ENCODE data around the gene LOC101059915.

Gene LOC101059915

GRCh38 chrX:71625471-71625870 lies 41.9 kb upstream of the LOC101059915 start:
- TF ChIP-seq CTCF (IDR thresholded peaks at IDR 0.05), result no peak
- no peaks in the 10 kb centered on the region for H3K27me3 ChIP-seq
- H3K9me3 ChIP-seq, result no peaks in the 10 kb centered on the region
- intact Hi-C loops (cut with DNase I), result no loop called here
- no peak overlapping the region for H3K9ac ChIP-seq (ENCODE audit: low read depth in 2 of 2, low read length in 2 of 2)
- no peaks in the 10 kb centered on the region for H3K4me1 ChIP-seq
- DNase-seq, result no peak
- no peaks in the 10 kb centered on the region for H3K36me3 ChIP-seq
- H3K4me3 ChIP-seq, result no peak overlapping the region
- no peak overlapping the region for H3K27ac ChIP-seq

GRCh38 chrX:71626576-71626975 lies 40.8 kb upstream of the LOC101059915 start:
- Histone ChIP-seq H3K27me3 (no peaks in the 10 kb centered on the region), H3K9me3 (no peaks in the 10 kb centered on the region), H3K36me3 (no peaks in the 10 kb centered on the region), H3K9ac (ENCODE audit: low read depth in 2 of 2, low read length in 2 of 2) (peak overlapping the region in 1 of 2 donors; percentile 48), H3K4me1 (no peaks in the 10 kb centered on the region), H3K27ac (peak overlapping the region; percentile 47), H3K4me3 (no peak overlapping the region)
- DNase-seq, result peak; percentile 78
- no peak for TF ChIP-seq CTCF (IDR thresholded peaks at IDR 0.05)
- intact Hi-C loops (cut with DNase I), result no loop called here

GRCh38 chrX:71627588-71628404 lies 39.5 kb upstream of the LOC101059915 start:
- no peak overlapping the region for H3K4me3 ChIP-seq
- no peak for TF ChIP-seq CTCF (IDR thresholded peaks at IDR 0.05)
- no peak overlapping the region for H3K9ac ChIP-seq (ENCODE audit: low read depth in 2 of 2, low read length in 2 of 2)
- no peak overlapping the region for H3K27ac ChIP-seq
- H3K27me3 ChIP-seq, result no peaks in the 10 kb centered on the region
- intact Hi-C loops (cut with DNase I), result no loop called here
- no peaks in the 10 kb centered on the region for H3K4me1 ChIP-seq
- no peaks in the 10 kb centered on the region for H3K36me3 ChIP-seq
- DNase-seq, result no peak
- no peaks in the 10 kb centered on the region for H3K9me3 ChIP-seq

- Histone ChIP-seq H3K27ac (no peak overlapping the region), H3K4me3 (no peak overlapping the region), H3K4me1 (no peaks in the 10 kb centered on the region), H3K9ac (ENCODE audit: low read depth in 2 of 2, low read length in 2 of 2) (no peak overlapping the region), H3K9me3 (no peaks in the 10 kb centered on the region), H3K36me3 (no peaks in the 10 kb centered on the region), H3K27me3 (no peaks in the 10 kb centered on the region)
- no peak for DNase-seq
- no peak for TF ChIP-seq CTCF (IDR thresholded peaks at IDR 0.05)
- intact Hi-C loops (cut with DNase I), result no loop called here
Measured at GRCh38 chrX:71629467-71629866, 37.9 kb upstream of the LOC101059915 start.

GRCh38 chrX:71632923-71633657 lies 34.3 kb upstream of the LOC101059915 start:
- no peak for DNase-seq
- Histone ChIP-seq H3K36me3 (no peaks in the 10 kb centered on the region), H3K4me3 (no peak overlapping the region), H3K27ac (no peak overlapping the region), H3K4me1 (no peaks in the 10 kb centered on the region), H3K9ac (ENCODE audit: low read depth in 2 of 2, low read length in 2 of 2) (no peak overlapping the region), H3K9me3 (no peaks in the 10 kb centered on the region), H3K27me3 (no peaks in the 10 kb centered on the region)
- intact Hi-C loops (cut with DNase I), result no loop called here
- TF ChIP-seq CTCF (IDR thresholded peaks at IDR 0.05), result no peak
